ENCODE measurements around the gene PBX3.

- TF ChIP-seq CTCF (IDR thresholded peaks at IDR 0.05) = no peak
- no peak for TF ChIP-seq POLR2A (IDR thresholded peaks at IDR 0.05)
Measured at GRCh38 chr9:125842242-125842641, 95.1 kb downstream of the PBX3 start.
